CD4-positive, alpha-beta T cell treated with Interleukin-17A for 4 hours (primary cell): Measurements from ENCODE around the gene SKP1.

Experiments used
- DNase-seq: peaks from one replicate; pipeline ENCODE4 v3.0.0-alpha.2; 2020; ENCODE audit warnings: mixed read lengths

SKP1 gene

GRCh38 chr5:134143431-134143830 is 33.3 kb downstream of the SKP1 start:
- DNase-seq = peak; percentile 4

GRCh38 chr5:134142806-134143205 is 33.9 kb downstream of the SKP1 start:
- peak; percentile 3 for DNase-seq

GRCh38 chr5:134142052-134142451 is 34.7 kb downstream of the SKP1 start:
- DNase-seq = no peak

- peak; percentile 10 for DNase-seq
Observed at GRCh38 chr5:134141331-134142050, 35.3 kb downstream of the SKP1 start.

GRCh38 chr5:134140530-134141201 is 36.1 kb downstream of the SKP1 start:
- DNase-seq = peak; percentile 71

- peak; percentile 7 for DNase-seq
Observed at GRCh38 chr5:134139891-134140469, 36.8 kb downstream of the SKP1 start.

GRCh38 chr5:134139377-134139851 is 37.3 kb downstream of the SKP1 start:
- DNase-seq = peak; percentile 3

GRCh38 chr5:134138416-134139376 is 38.1 kb downstream of the SKP1 start:
- peak; percentile 47 for DNase-seq

GRCh38 chr5:134136771-134137170 is 40.0 kb downstream of the SKP1 start:
- peak; percentile 19 for DNase-seq

- DNase-seq = peak; percentile 15
Observed at GRCh38 chr5:134136221-134136631, 40.5 kb downstream of the SKP1 start.

GRCh38 chr5:134135091-134135655 is 41.6 kb downstream of the SKP1 start:
- DNase-seq = peak; percentile 4

GRCh38 chr5:134133995-134134541 is 42.7 kb downstream of the SKP1 start:
- no peak for DNase-seq

- DNase-seq = peak; percentile 25
Observed at GRCh38 chr5:134133188-134133994, 43.4 kb downstream of the SKP1 start.

GRCh38 chr5:134132372-134133187 is 44.2 kb downstream of the SKP1 start:
- DNase-seq = peak; percentile 87

GRCh38 chr5:134131578-134132350 is 45.0 kb downstream of the SKP1 start:
- DNase-seq = no peak

GRCh38 chr5:134131165-134131564 is 45.6 kb downstream of the SKP1 start:
- DNase-seq = no peak

- DNase-seq = peak; percentile 39
Observed at GRCh38 chr5:134130239-134130945, 46.4 kb downstream of the SKP1 start.

GRCh38 chr5:134129411-134130238 is 47.1 kb downstream of the SKP1 start:
- DNase-seq = peak; percentile 62
